HEK293 (cell line): ENCODE results near the gene BRD1.

Experiments used
- CTCF ChIA-PET: fragments of 350-600 bp; formaldehyde crosslinking; extraction: SDS; loops from one replicate; lab custom pipeline; 2021; ENCODE audit warnings: antibody characterized with exemption; lab: Yijun Ruan, JAX
- POLR2A ChIA-PET: fragments of 300-600 bp; formaldehyde crosslinking; extraction: SDS; loops from one replicate; lab custom pipeline; 2020; ENCODE audit warnings: antibody characterized with exemption, inconsistent platforms; lab: Yijun Ruan, JAX
- H3K27ac ChIP-seq: fragments of 200-500 bp; sonication (Bioruptor generic); 2 replicates; pipeline ENCODE4 v1.5.1; 2014; ENCODE audit warnings: low read depth, low read length, control low read depth, inconsistent platforms; ENCODE audit errors: extremely low read depth
- H3K36me3 ChIP-seq, 2 experiments: fragments of 200-500 bp in 1 of 2; sonication (Bioruptor generic) in 1 of 2; 1 replicate in 1 of 2; 2 replicates in 1 of 2; pipeline ENCODE4 v1.5.1; 2014 to 2017; ENCODE audit warnings: inconsistent platforms in 2 of 2, low read length in 2 of 2; ENCODE audit not compliant: control insufficient read depth in 2 of 2, insufficient read depth in 1 of 2
- H3K4me1 ChIP-seq: fragments of 200-500 bp; sonication (Bioruptor generic); 2 replicates; pipeline ENCODE4 v1.5.1; 2014; ENCODE audit warnings: mild to moderate bottlenecking, low read length, inconsistent platforms; ENCODE audit not compliant: control insufficient read depth, insufficient read depth
- H3K4me3 ChIP-seq: 2 replicates; pipeline ENCODE4 v1.5.1; 2011; ENCODE audit warnings: low read depth, mild to moderate bottlenecking, control low read depth, low read length, moderate library complexity
- H3K9me3 ChIP-seq: fragments of 200-500 bp; sonication (Bioruptor generic); 2 replicates; pipeline ENCODE4 v1.5.1; 2014; ENCODE audit warnings: low read depth, low read length, inconsistent platforms; ENCODE audit not compliant: control insufficient read depth, insufficient read depth
- GLIS1 ChIP-seq: fragments of 450-650 bp; formaldehyde crosslinking; IDR thresholded peaks from 2 replicates; pipeline ENCODE4 v1.5.1; 2016; ENCODE audit warnings: missing biosample characterization, missing genetic modification characterization
- HOXA7 ChIP-seq: sonication (generic); formaldehyde crosslinking; IDR thresholded peaks from 2 replicates; pipeline ENCODE4 v1.8.1; 2022; ENCODE audit warnings: missing genetic modification reagents, borderline replicate concordance
- HOXC10 ChIP-seq: sonication (generic); formaldehyde crosslinking; IDR thresholded peaks from 2 replicates; pipeline ENCODE4 v1.8.1; 2023; ENCODE audit warnings: mild to moderate bottlenecking, missing genetic modification reagents
- HOXD13 ChIP-seq: sonication (generic); formaldehyde crosslinking; IDR thresholded peaks from 2 replicates; pipeline ENCODE4 v1.8.0; 2022; ENCODE audit warnings: missing genetic modification reagents, borderline replicate concordance
- INSM2 ChIP-seq: fragments of 450-650 bp; formaldehyde crosslinking; IDR thresholded peaks from 2 replicates; pipeline ENCODE4 v1.5.1; 2016; ENCODE audit warnings: missing biosample characterization, missing genetic modification characterization
- PRDM4 ChIP-seq: fragments of 450-650 bp; formaldehyde crosslinking; IDR thresholded peaks from 2 replicates; pipeline ENCODE4 v1.5.1; 2017; ENCODE audit warnings: missing biosample characterization, missing genetic modification characterization
- YY1 ChIP-seq: fragments of 450-650 bp; formaldehyde crosslinking; IDR thresholded peaks from 2 replicates; pipeline ENCODE4 v1.5.1; 2018; ENCODE audit warnings: missing biosample characterization, missing genetic modification characterization
- YY2 ChIP-seq: fragments of 450-650 bp; formaldehyde crosslinking; IDR thresholded peaks from 2 replicates; pipeline ENCODE4 v1.5.1; 2016; ENCODE audit warnings: missing biosample characterization, missing genetic modification characterization
- ZNF169 ChIP-seq: fragments of 450-650 bp; formaldehyde crosslinking; IDR thresholded peaks from 2 replicates; pipeline ENCODE4 v1.5.1; 2016; ENCODE audit warnings: missing biosample characterization, missing genetic modification characterization
- ZNF302 ChIP-seq: fragments of 450-650 bp; formaldehyde crosslinking; IDR thresholded peaks from 2 replicates; pipeline ENCODE4 v1.5.1; 2016; ENCODE audit warnings: missing biosample characterization, missing genetic modification characterization, low read depth
- ZNF350 ChIP-seq: fragments of 450-650 bp; formaldehyde crosslinking; IDR thresholded peaks from 2 replicates; pipeline ENCODE4 v1.5.0; 2017; ENCODE audit warnings: missing biosample characterization, mild to moderate bottlenecking, missing genetic modification characterization
- ZNF362 ChIP-seq: fragments of 450-650 bp; formaldehyde crosslinking; IDR thresholded peaks from 2 replicates; pipeline ENCODE4 v1.5.1; 2016; ENCODE audit warnings: missing biosample characterization, missing genetic modification characterization
- ZNF416 ChIP-seq: fragments of 450-650 bp; formaldehyde crosslinking; IDR thresholded peaks from 2 replicates; pipeline ENCODE4 v1.5.1; 2016; ENCODE audit warnings: missing biosample characterization, missing genetic modification characterization
- ZNF423 ChIP-seq: fragments of 450-650 bp; formaldehyde crosslinking; IDR thresholded peaks from 2 replicates; pipeline ENCODE4 v1.5.1; 2016; ENCODE audit warnings: missing biosample characterization, missing genetic modification characterization
- ZNF518A ChIP-seq: fragments of 450-650 bp; formaldehyde crosslinking; conservative IDR thresholded peaks from 2 replicates; pipeline ENCODE4 v1.5.1; 2016; ENCODE audit warnings: low read depth, missing biosample characterization, missing genetic modification characterization
- ZNF529 ChIP-seq: fragments of 450-650 bp; formaldehyde crosslinking; IDR thresholded peaks from 2 replicates; pipeline ENCODE4 v1.5.1; 2017; ENCODE audit warnings: missing genetic modification characterization, missing biosample characterization; ENCODE audit not compliant: insufficient replicate concordance
- ZNF549 ChIP-seq: fragments of 450-650 bp; IDR thresholded peaks from 2 replicates; pipeline ENCODE4 v1.5.1; 2018; ENCODE audit warnings: missing biosample characterization, missing genetic modification characterization, mild to moderate bottlenecking, inconsistent platforms, moderate library complexity
- ZNF76 ChIP-seq: fragments of 450-650 bp; formaldehyde crosslinking; IDR thresholded peaks from 2 replicates; pipeline ENCODE4; 2016; ENCODE audit warnings: low read depth, missing biosample characterization, missing genetic modification characterization, borderline replicate concordance

The BRD1 gene

DNA sequence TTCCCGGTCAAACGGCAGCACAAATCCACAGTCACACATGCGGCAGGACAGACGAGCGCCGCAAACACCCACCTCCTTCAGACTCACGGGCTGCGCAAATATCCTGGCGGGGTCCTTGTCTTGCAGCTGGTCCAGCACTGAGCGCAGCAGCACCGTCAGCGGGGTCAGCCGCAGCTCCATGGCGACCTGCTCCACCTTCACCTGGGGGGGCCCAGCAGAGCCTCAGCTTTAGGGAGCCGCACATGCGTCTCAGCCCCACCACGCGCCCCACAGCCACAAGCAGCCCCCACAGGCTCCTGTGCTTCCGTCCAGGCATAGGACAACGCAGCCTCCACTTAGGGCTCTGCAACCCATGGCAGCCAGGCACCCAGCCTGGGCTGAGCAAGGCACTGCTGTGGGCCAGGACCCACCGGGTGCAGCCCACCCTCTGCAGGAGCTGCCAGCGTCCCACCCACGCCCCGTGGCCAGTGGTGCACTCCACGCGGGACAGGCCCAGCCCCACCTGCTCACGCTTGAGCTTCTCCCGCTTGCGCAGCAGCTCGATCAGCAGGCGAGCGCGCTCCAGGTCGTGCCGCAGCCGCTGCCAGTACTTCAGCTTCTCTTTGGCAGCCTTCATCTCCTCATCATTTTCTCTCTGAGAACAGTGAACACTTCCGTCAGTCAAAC, 29.1 kb downstream of the BRD1 start (continued):
- no peak for TF ChIP-seq ZNF518A
- TF ChIP-seq GLIS1 (tag by site-specific recombination): no peak
- no peak for TF ChIP-seq ZNF350
- TF ChIP-seq HOXA7 (CRISPR knock-in tag): no peak
- TF ChIP-seq PRDM4 (tag by site-specific recombination): no peak
- TF ChIP-seq ZNF529 (tag by site-specific recombination): no peak

DNA sequence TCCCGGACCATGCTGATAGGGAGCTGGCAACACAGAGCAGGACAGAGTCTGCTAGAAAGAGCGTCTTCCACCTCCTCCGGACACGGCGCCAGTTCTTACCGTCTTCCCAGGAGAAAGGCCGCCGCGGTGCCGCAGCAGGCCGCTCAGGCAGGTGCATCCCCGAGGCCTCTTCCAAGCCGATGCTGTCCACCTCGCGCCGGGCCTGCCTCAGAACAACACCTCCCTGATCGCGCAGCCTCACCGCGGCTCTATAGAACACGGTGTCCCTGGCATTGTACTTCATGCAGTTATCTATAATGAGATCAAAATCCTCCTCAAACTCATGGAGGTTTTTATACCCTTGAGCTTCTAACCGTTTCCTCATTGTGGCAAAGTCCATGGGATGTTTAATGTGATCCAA, 30.0 kb downstream of the BRD1 start:
- H3K9me3 ChIP-seq: no peaks in the 10 kb centered on the region
- no peak for TF ChIP-seq INSM2 (tag by site-specific recombination)
- TF ChIP-seq, all 188 proteins: peak for 0
- Histone ChIP-seq H3K27ac (no peak overlapping the region), H3K36me3 (peaks cover 22 to 96% of the 10 kb centered on the region in 2 experiments), H3K4me1 (no peaks in the 10 kb centered on the region), H3K4me3 (no peak overlapping the region)
- ChIA-PET CTCF (interaction anchor here (0.6 kb wide), 1 partner anchor 29 kb away, joined by 3 read pairs; no protein-coding TSS in a partner anchor), POLR2A (no interaction called here)

DNA sequence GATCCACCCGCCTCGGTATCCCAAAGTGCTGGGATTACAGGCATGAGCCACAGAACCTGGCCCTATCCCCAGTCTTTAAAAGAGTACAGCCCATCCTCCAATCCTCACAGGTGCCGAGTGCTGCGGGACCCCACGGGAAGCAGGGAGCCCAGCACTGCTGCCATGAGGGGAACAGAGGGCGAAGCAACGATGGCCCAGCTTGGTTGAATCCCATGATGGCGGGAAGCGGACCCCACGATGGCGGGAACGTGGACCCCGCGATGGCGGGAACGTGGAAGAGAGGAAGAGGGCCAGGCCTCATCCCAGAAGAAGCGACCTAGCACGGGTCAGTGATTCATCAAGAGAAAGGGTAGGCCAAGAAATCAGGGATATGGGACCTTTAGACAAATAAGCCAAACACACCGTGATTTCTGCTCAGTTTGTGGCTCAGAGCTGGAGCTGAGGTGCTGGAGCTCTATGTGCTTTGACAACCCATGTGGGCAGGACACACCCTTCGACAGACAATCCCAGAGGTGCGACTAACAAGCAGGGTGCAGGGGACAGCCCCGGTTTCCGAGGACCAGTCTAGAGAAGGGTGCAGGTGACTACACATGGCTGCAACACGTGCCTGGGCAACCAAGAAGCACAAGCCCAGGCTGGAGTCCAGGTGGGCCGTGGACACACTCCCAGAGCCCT, 30.9 kb downstream of the BRD1 start:
- Histone ChIP-seq H3K9me3 (no peaks in the 10 kb centered on the region), H3K27ac (no peak overlapping the region), H3K36me3 (peaks cover 30 to 100% of the 10 kb centered on the region in 2 experiments), H3K4me1 (no peaks in the 10 kb centered on the region), H3K4me3 (no peak overlapping the region)
- ChIA-PET CTCF (interaction anchor here (0.7 to 1.3 kb wide), 2 partner anchors 16 to 196 kb away, joined by 3 to 5 read pairs; no protein-coding TSS in a partner anchor), POLR2A (no interaction called here)
- TF ChIP-seq ZNF362 (no peak), YY1 (tag by site-specific recombination) (no peak), ZNF423 (tag by site-specific recombination) (no peak), HOXC10 (CRISPR knock-in tag) (no peak), ZNF416 (no peak), YY2 (tag by site-specific recombination) (no peak), ZNF169 (tag by site-specific recombination) (no peak), ZNF302 (tag by site-specific recombination) (no peak), ZNF549 (no peak), ZNF76 (tag by site-specific recombination) (no peak), HOXD13 (no peak)
